GM10248 (cell line): Measurements from ENCODE around the gene BET1.

Experiments
- CTCF ChIA-PET: fragments of 300-600 bp; sonication (Branson Sonifier 250); formaldehyde crosslinking; extraction: SDS; loops from one replicate; lab custom pipeline; 2021; ENCODE audit warnings: antibody characterized with exemption; lab: Yijun Ruan, JAX
- POLR2A ChIA-PET: fragments of 350-650 bp; sonication (Branson Sonifier 250); formaldehyde crosslinking; extraction: SDS; loops from one replicate; lab custom pipeline; 2020; ENCODE audit warnings: antibody characterized with exemption; lab: Yijun Ruan, JAX
- DNase-seq: peaks from one replicate; pipeline ENCODE4 v3.0.0; 2012; ENCODE audit errors: extremely low spot score
- CTCF ChIP-seq: IDR thresholded peaks from 2 replicates; pipeline ENCODE4 v1.5.1; 2012; ENCODE audit warnings: mild to moderate bottlenecking, low read depth; ENCODE audit errors: extremely low read depth, missing control alignments, control extremely low read depth

BET1 gene

GRCh38 chr7:93957767-93958166 is 46.4 kb downstream of the BET1 start:
- POLR2A ChIA-PET = no interaction called here
- CTCF ChIA-PET = interaction anchor here (1.2 kb wide), 2 partner anchors 9 to 125 kb away, joined by 3 read pairs; no protein-coding TSS in a partner anchor
- TF ChIP-seq CTCF = no peak
- DNase-seq = no peak

GRCh38 chr7:93955304-93955703 is 48.9 kb downstream of the BET1 start:
- no peak for DNase-seq
- no peak for TF ChIP-seq CTCF
- CTCF ChIA-PET = interaction anchor here (1.4 kb wide), 1 partner anchor 14 kb away, joined by 5 read pairs; no protein-coding TSS in a partner anchor
- POLR2A ChIA-PET = no interaction called here

GRCh38 chr7:93949423-93949822 is 54.7 kb downstream of the BET1 start:
- TF ChIP-seq CTCF = no peak
- no peak for DNase-seq
- ChIA-PET POLR2A (no interaction called here), CTCF (no interaction called here)

GRCh38 chr7:93948873-93949272 is 55.3 kb downstream of the BET1 start:
- TF ChIP-seq CTCF = no peak
- POLR2A ChIA-PET = no interaction called here
- CTCF ChIA-PET = interaction anchor here (0.9 to 1.3 kb wide), 2 partner anchors 9 to 47 kb away, joined by 3 to 5 read pairs; no protein-coding TSS in a partner anchor
- DNase-seq = no peak

GRCh38 chr7:93948106-93948505 is 56.0 kb downstream of the BET1 start:
- ChIA-PET CTCF (interaction anchor here (0.9 to 1.7 kb wide), 4 partner anchors 10 to 46 kb away, joined by 3 to 5 read pairs (median 3); no protein-coding TSS in a partner anchor), POLR2A (no interaction called here)
- DNase-seq = no peak
- no peak for TF ChIP-seq CTCF

- no peak for DNase-seq
- CTCF ChIA-PET = interaction anchor here (1.0 to 1.7 kb wide), 3 partner anchors 8 to 14 kb away, joined by 3 to 4 read pairs (median 3); no protein-coding TSS in a partner anchor
- no peak for TF ChIP-seq CTCF
- POLR2A ChIA-PET = no interaction called here
These were observed 58.2 kb downstream of the BET1 start for GRCh38 chr7:93945756-93946535.
